Umbilical cord (tissue), 2 donors: Measurements from ENCODE around the gene DNM3. TPM values are rescaled to one million over a fixed set of nuclear protein-coding genes. Genes with fewer than 3 reads are reported as not detected.

Source experiments
- DNase-seq: peaks from one replicate; pipeline ENCODE4 v3.0.0-alpha.2; 2015; ENCODE audit warnings: low spot score
- total RNA-seq: library from RNA; depleted of rRNA; stranded (reverse); fragments of >200 nt; gene quantifications from one replicate; pipeline ENCODE4 v1.2.3, GENCODE V29; 2014; ENCODE audit warnings: low replicate concordance; ENCODE audit not compliant: insufficient read depth

Gene DNM3
- total RNA-seq, 1 donor from 2014 or later: 6.7 TPM

GRCh38 chr1:172140072-172140471 lies 298.8 kb downstream of the DNM3 start:
- no peak for DNase-seq

GRCh38 chr1:172140591-172140990 lies 299.3 kb downstream of the DNM3 start:
- DNase-seq: no peak

- DNase-seq: no peak
These were observed 300.1 kb downstream of the DNM3 start for GRCh38 chr1:172141341-172141881.

- no peak for DNase-seq
These were observed 301.0 kb downstream of the DNM3 start for GRCh38 chr1:172142324-172142723.

GRCh38 chr1:172143384-172144055 lies 302.2 kb downstream of the DNM3 start:
- peak; percentile 66 for DNase-seq

GRCh38 chr1:172144445-172145061 lies 303.3 kb downstream of the DNM3 start:
- DNase-seq: peak; percentile 98

- peak; percentile 83 for DNase-seq
These were observed 303.9 kb downstream of the DNM3 start for GRCh38 chr1:172145231-172145651.

- DNase-seq: no peak
These were observed 304.4 kb downstream of the DNM3 start for GRCh38 chr1:172145656-172146055.

- DNase-seq: peak; percentile 50
These were observed 305.0 kb downstream of the DNM3 start for GRCh38 chr1:172146141-172146850.

- no peak for DNase-seq
These were observed 306.2 kb downstream of the DNM3 start for GRCh38 chr1:172147541-172147940.

- DNase-seq: no peak
These were observed 306.9 kb downstream of the DNM3 start for GRCh38 chr1:172148213-172148612.

- peak; percentile 57 for DNase-seq
These were observed 307.4 kb downstream of the DNM3 start for GRCh38 chr1:172148707-172149106.

- peak; percentile 72 for DNase-seq
These were observed 308.0 kb downstream of the DNM3 start for GRCh38 chr1:172149346-172149745.

GRCh38 chr1:172154551-172154950 lies 313.3 kb downstream of the DNM3 start:
- peak; percentile 69 for DNase-seq

GRCh38 chr1:172155766-172156165 lies 314.5 kb downstream of the DNM3 start:
- DNase-seq: no peak

GRCh38 chr1:172162236-172162635 lies 320.9 kb downstream of the DNM3 start:
- DNase-seq: peak; percentile 37

GRCh38 chr1:172163498-172164215 lies 322.4 kb downstream of the DNM3 start:
- peak; percentile 83 for DNase-seq

- DNase-seq: no peak
These were observed 324.1 kb downstream of the DNM3 start for GRCh38 chr1:172165403-172165802.

- DNase-seq: peak; percentile 79
These were observed 326.7 kb downstream of the DNM3 start for GRCh38 chr1:172167796-172168596.

GRCh38 chr1:172168597-172168872 lies 327.2 kb downstream of the DNM3 start:
- DNase-seq: no peak

- DNase-seq: peak; percentile 76
These were observed 328.5 kb downstream of the DNM3 start for GRCh38 chr1:172169836-172170235.
